H1 (cell line): ENCODE results near the gene NEURL1.

ENCODE experiments used
- ASH2L ChIP-seq: fragments of 200-600, 300-600 bp; sonication (generic); IDR thresholded peaks from one replicate; pipeline ENCODE4 v1.7.1; 2017; ENCODE audit warnings: low read length
- CTCF ChIP-seq, 3 experiments: IDR thresholded peaks; 1 replicate in 2 of 3; 2 replicates in 1 of 3; pipeline versions ENCODE4 v1.5.1 to v1.6.1; 2011; ENCODE audit warnings: low read length in 3 of 3, mild to moderate bottlenecking in 3 of 3, inconsistent platforms in 2 of 3, low read depth in 1 of 3, moderate library complexity in 1 of 3; ENCODE audit not compliant: insufficient read depth in 1 of 3; ENCODE audit errors: control extremely low read depth in 1 of 3
- GABPA ChIP-seq: IDR thresholded peaks from 2 replicates; pipeline ENCODE4 v1.6.1; 2011; ENCODE audit warnings: mild to moderate bottlenecking, low read length, moderate library complexity, borderline replicate concordance; ENCODE audit not compliant: insufficient read depth
- HDAC2 ChIP-seq, 2 experiments: fragments of 300-600 bp in 1 of 2; sonication (generic) in 1 of 2; IDR thresholded peaks; 2 replicates each; pipeline ENCODE4 v1.6.1; 2011 to 2012; ENCODE audit warnings: low read depth in 2 of 2, low read length in 2 of 2, mild to moderate bottlenecking in 2 of 2, moderate library complexity in 2 of 2, borderline replicate concordance in 1 of 2, inconsistent platforms in 1 of 2
- KDM5A ChIP-seq: fragments of 200-600 bp; IDR thresholded peaks from 2 replicates; pipeline ENCODE4 v1.7.1; 2012; ENCODE audit warnings: mild to moderate bottlenecking, low read length, inconsistent platforms, mixed read lengths
- RAD21 ChIP-seq, 2 experiments: IDR thresholded peaks in 1 of 2; conservative IDR thresholded peaks in 1 of 2; 2 replicates each; pipeline ENCODE4 v1.6.1; 2011; ENCODE audit warnings: low read depth in 2 of 2, low read length in 2 of 2, improper control_type of control experiment in 1 of 2, inconsistent platforms in 1 of 2, mild to moderate bottlenecking in 1 of 2, moderate library complexity in 1 of 2
- TAF1 ChIP-seq: IDR thresholded peaks from 2 replicates; pipeline ENCODE4 v1.6.1; 2011; ENCODE audit warnings: mild to moderate bottlenecking, low read depth, low read length
- YY1 ChIP-seq: IDR thresholded peaks from 2 replicates; pipeline ENCODE4 v1.6.1; 2011; ENCODE audit warnings: low read depth, mild to moderate bottlenecking, low read length

- TF ChIP-seq TAF1 (no peak), KDM5A (no peak), CTCF (IDR thresholded peaks at IDR 0.05; ENCODE audit: control extremely low read depth in 1 of 3, insufficient read depth in 1 of 3, low read depth in 1 of 3, low read length in 3 of 3) (no peak), GABPA (no peak), RAD21 (IDR thresholded peaks at IDR 0.05 in 1 of 2, conservative IDR thresholded peaks at IDR 0.05 in 1 of 2; ENCODE audit: low read depth in 2 of 2, low read length in 2 of 2) (no peak), YY1 (no peak), ASH2L (no peak), HDAC2 (IDR thresholded peaks at IDR 0.05; ENCODE audit: borderline replicate concordance in 1 of 2, low read depth in 2 of 2, low read length in 2 of 2) (no peak)
Observed at GRCh38 chr10:103547391-103547946, 54.0 kb downstream of the NEURL1 start.
